ENCODE measurements around the gene MYOF. TPM values are rescaled to one million over a fixed set of nuclear protein-coding genes. Genes with fewer than 3 reads are reported as not detected.
"Not testable (repeated sequence)": the region's sequence is repeated elsewhere in the genome, so short reads cannot be mapped to it uniquely, and the experiment has no call there.

The MYOF gene
- total RNA-seq, 2 experiments from 2014 or later = 5.5 to 6.6 TPM

DNA sequence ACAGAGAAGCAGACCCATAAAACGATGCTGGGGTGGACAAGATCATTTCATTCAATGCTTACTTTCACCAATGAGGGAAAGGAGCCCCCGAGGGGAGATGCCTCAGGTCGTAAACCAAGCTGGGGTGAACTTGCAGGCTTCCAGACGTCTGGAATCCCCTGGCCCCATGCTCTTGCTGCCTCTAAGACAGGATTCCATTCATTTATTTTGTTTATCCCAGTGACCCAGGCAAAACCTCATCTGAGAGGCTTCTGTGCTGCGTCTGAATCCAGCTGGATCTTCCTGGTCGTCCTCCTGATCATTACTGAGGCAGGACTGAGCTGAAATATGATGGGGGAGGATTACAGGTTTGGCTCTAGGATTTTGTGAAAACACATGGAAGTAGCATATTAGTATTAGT is 182.9 kb downstream of the MYOF start:
- H3K36me3 Mint-ChIP-seq = no peaks in the 10 kb centered on the region
- H3K9me3 Mint-ChIP-seq (ENCODE audit: low read depth) = no peaks in the 10 kb centered on the region
- no peak overlapping the region for H3K27ac Mint-ChIP-seq
- DNase-seq = no peak
- H3K27me3 Mint-ChIP-seq = peaks cover 13% of the 10 kb centered on the region
- no peaks in the 10 kb centered on the region for H3K4me1 Mint-ChIP-seq
- CTCF ChIA-PET = no interaction called here
- ATAC-seq = no peak
- H3K4me3 Mint-ChIP-seq = no peak overlapping the region

DNA sequence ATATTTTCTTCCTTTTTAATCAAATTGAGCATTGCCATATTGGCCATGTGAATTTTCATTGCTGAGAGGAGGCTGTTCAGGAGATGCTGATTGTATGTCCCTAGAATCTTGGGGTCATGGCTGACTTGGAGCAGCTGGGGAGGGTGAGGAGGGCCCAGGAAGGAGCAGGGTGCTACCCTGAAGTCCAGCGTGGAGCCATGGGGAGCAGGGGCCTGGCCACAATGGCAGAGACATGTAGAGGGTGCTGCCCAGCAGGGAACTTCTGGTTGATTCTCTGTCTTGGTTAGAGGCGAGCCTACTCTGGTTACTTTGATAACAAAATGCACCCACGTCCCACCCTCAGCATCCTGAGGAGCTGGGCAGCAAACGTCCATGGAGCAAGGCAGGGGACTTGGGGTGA is 186.0 kb downstream of the MYOF start:
- Mint-ChIP-seq H3K27me3 (peaks cover 11% of the 10 kb centered on the region), H3K9me3 (ENCODE audit: low read depth) (no peaks in the 10 kb centered on the region), H3K4me1 (no peaks in the 10 kb centered on the region), H3K27ac (no peak overlapping the region), H3K36me3 (no peaks in the 10 kb centered on the region), H3K4me3 (no peak overlapping the region)
- DNase-seq (no peak), ATAC-seq (no peak)
- CTCF ChIA-PET = no interaction called here

DNA sequence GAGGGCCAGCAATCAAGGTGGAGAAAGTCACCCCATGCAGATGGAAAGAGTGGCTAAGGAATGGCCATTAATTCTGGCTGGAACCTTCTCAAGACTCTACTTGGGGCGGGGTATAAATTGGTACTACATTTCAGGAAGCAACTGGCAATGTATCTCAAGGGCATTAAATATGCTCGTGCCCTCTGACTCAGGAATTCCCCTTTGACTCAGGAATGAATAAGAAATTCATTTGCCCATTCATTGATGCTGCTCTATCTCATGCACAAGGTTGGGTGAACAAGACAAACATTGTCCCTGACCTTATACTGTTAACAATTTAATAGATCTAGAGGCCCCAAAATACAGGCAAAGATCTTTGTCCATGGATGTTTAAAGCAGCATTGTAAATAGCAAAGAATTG is 188.1 kb downstream of the MYOF start:
- H3K4me1 Mint-ChIP-seq = no peaks in the 10 kb centered on the region
- no peak for ATAC-seq
- H3K9me3 Mint-ChIP-seq (ENCODE audit: low read depth) = no peaks in the 10 kb centered on the region
- no peak overlapping the region for H3K27ac Mint-ChIP-seq
- no peaks in the 10 kb centered on the region for H3K36me3 Mint-ChIP-seq
- DNase-seq = no peak
- peaks cover 6% of the 10 kb centered on the region for H3K27me3 Mint-ChIP-seq
- H3K4me3 Mint-ChIP-seq = no peak overlapping the region
- CTCF ChIA-PET = no interaction called here

DNA sequence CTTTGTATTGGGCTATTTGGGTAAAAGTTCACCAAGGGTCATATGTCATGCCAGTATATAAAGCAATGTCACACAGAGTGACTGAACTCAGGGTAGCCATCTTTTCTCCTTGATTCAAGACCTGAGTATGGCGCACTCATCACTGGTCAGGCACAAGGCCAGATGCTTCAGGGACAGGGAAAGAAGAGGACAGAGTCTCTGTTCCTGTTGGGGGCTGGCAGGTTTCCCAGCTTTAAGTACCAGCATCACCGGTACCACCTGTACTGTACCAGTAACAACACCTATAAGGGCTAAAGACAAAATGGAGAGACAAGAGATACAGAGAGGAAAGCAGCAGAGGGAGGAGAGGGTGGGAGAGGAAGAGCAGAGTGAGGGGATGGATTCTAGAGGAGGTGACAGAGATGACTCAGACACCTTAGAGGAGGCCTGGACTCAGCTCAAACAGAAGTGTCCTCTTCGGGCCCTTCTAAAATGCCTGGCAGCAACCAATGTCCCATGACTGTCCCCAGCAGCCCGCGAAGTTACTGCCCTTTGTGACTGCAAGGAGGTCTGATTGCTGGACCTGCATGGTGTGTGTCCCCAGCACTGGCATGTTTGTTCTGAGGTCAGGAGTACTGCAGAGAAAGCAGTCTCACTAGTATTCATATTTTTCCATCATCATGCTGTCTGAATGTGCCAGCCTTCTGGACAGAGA is 191.3 kb downstream of the MYOF start:
- ATAC-seq (no peak), DNase-seq (no peak)
- Mint-ChIP-seq H3K9me3 (ENCODE audit: low read depth) (no peaks in the 10 kb centered on the region), H3K36me3 (no peaks in the 10 kb centered on the region), H3K27ac (no peak overlapping the region), H3K27me3 (peaks cover 5% of the 10 kb centered on the region), H3K4me1 (no peaks in the 10 kb centered on the region), H3K4me3 (no peak overlapping the region)
- CTCF ChIA-PET = interaction anchor here (0.9 to 1.6 kb wide), 5 partner anchors 62 to 326 kb away, joined by 3 to 7 read pairs (median 4); no protein-coding TSS in a partner anchor

DNA sequence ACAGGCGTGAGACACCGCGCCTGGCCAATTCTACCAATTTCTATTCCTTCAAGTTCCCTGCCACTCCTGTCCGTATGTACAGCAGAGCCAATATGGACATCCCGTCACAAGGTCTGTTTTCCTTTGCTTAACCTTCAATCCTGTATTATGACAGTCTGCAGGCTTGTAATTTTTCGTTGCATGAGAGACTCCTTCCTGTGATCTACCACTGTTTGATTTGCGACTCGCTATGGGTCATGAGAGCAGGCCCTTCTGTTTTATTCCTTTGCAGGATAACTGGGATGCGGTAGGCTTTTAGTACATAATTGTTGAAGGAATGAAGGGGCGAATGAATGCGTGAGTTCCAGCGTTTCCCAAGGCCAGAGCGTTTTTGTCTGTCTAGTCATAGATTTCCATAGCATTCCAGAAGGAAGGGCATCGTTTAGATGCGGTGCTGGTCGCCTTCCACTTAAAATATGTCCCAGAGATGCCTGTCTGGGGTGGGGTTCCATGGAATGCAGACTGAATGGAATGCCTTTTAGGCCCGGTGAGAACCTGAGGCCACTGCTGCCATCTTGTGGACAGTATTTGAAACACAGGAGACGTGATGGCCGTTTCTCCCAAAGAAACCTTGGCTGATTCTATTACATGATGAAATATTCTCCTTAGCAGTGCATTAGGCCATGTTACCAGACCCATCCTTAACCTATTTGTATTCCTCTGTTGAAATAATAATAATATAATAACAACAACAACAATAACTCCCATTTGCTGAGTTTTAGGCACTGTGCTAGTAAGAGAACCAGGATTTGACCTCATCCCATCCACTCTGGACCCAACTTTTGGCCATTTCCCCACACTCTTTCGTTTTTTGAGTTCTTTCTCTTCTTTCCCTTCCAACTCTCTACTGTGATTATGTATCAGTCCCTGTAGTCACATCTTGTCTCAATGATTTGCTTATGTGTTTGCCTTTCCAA is 193.2 kb downstream of the MYOF start:
- Mint-ChIP-seq H3K36me3 (no peaks in the 10 kb centered on the region), H3K4me3 (no peak overlapping the region), H3K27me3 (peaks cover 5% of the 10 kb centered on the region), H3K9me3 (ENCODE audit: low read depth) (no peaks in the 10 kb centered on the region), H3K27ac (no peak overlapping the region), H3K4me1 (no peaks in the 10 kb centered on the region)
- CTCF ChIA-PET = interaction anchor here (1.4 to 1.5 kb wide), 2 partner anchors 64 to 173 kb away, joined by 4 to 7 read pairs; no protein-coding TSS in a partner anchor
- peak; percentile 56 for DNase-seq
- ATAC-seq = no peak

DNA sequence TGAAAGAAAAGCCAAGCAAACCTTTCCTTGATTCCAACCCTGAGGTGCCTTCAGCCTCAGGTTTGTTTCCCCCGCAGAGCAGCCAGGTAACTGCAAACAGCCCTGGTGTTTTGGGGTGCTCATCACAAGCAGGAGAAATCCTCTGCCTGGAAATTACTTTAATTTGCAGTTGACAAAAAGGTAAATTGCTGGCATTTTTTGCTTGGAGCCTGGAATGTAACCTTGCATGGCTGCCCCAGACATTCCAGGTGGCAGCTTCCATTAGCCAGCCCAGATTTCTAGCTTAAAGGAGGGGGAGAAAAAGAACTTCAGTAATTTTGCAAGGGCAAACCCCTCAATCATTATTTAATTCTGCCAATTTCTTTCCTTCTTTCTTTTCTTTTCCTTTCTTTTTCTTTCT is 194.4 kb downstream of the MYOF start:
- Mint-ChIP-seq H3K9me3 (ENCODE audit: low read depth) (no peaks in the 10 kb centered on the region), H3K36me3 (no peaks in the 10 kb centered on the region), H3K4me3 (no peak overlapping the region), H3K27me3 (peaks cover 5% of the 10 kb centered on the region), H3K27ac (no peak overlapping the region), H3K4me1 (no peaks in the 10 kb centered on the region)
- CTCF ChIA-PET = interaction anchor here (0.6 kb wide), 1 partner anchor 699 kb away, joined by 3 read pairs; no protein-coding TSS in a partner anchor
- no peak for ATAC-seq
- no peak for DNase-seq

DNA sequence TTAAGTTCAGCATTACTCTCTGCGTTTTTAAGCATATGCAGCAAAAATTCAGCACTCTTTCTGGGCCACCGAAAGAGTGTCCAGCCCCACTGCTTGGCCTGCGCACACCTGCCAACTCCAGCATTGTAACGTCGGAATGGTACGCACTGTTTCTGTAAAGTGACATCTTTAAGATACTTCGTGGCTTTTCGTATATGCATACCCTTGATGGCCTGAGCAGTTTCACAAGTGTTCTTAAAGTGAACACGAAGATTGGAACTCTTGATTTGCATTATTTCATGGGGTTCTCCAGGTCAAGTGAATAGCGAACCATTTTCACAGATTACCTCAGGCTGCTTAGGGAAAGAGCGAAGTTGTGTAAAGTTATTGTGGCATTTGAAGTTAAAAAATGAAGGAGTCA is 197.9 kb downstream of the MYOF start:
- DNase-seq; H3K27me3 Mint-ChIP-seq; H3K27ac Mint-ChIP-seq; H3K9me3 Mint-ChIP-seq (ENCODE audit: low read depth); H3K4me1 Mint-ChIP-seq; H3K36me3 Mint-ChIP-seq; ATAC-seq; H3K4me3 Mint-ChIP-seq; CTCF ChIA-PET: not testable (repeated sequence)

DNA sequence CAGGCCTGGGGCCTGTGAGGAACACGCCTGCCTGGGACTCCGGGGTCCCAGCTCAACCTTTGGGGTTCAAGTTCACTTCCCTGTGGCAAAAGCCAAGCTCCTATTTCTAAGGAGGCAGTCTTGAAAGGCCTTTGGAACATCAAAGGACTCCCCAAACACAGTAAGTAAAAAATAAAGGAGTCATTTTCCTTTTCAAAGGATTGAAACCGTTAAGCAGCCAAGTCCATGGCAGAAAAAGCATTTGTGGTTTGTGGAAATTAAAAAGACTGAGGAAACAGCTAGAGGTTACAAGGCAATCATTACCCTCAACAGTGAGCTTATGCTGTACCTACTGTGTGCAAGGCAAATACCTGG is 200.8 kb downstream of the MYOF start:
- Mint-ChIP-seq H3K27me3 (no peaks in the 10 kb centered on the region), H3K36me3 (no peaks in the 10 kb centered on the region), H3K9me3 (ENCODE audit: low read depth) (no peaks in the 10 kb centered on the region), H3K27ac (no peak overlapping the region), H3K4me1 (no peaks in the 10 kb centered on the region), H3K4me3 (no peak overlapping the region)
- CTCF ChIA-PET = interaction anchor here (0.7 kb wide), 1 partner anchor 465 kb away, joined by 3 read pairs; no protein-coding TSS in a partner anchor
- DNase-seq (no peak), ATAC-seq (no peak)

DNA sequence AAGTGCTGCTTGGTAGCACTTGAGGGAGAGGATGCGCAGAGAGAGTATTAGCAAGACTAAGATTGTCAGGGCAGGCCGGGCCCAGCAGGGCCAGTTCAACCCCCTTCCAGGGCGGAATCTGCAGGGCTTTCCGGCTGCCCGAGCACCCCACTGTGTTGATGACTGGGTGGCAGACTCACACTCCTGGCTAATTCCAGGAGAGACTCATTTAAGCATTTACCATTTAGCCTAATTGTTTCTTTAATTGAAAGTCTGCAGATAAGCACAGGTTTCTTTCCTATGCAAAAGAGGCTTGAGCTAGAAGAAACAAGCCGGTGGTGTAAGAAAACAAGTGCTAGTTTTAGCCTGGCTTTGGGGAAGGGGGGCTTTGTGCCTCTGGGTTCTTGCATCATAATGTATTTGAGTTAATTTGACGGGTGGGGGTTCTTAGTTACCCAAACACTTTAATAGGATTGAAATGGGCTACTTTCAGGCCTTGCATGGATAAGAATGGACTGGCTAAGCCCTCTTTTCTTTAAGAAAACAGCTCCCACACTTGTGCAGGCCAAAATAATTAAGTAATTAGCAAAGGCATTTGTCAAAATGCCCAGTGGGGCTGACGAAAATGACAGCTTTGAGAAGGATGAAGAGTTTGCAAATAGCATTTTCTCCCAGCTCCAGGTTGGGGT is 201.3 kb downstream of the MYOF start:
- DNase-seq (no peak), ATAC-seq (no peak)
- no peak overlapping the region for H3K4me3 Mint-ChIP-seq
- H3K27me3 Mint-ChIP-seq = no peaks in the 10 kb centered on the region
- H3K36me3 Mint-ChIP-seq = no peaks in the 10 kb centered on the region
- H3K4me1 Mint-ChIP-seq = no peaks in the 10 kb centered on the region
- no peak overlapping the region for H3K27ac Mint-ChIP-seq
- no peaks in the 10 kb centered on the region for H3K9me3 Mint-ChIP-seq (ENCODE audit: low read depth)
- CTCF ChIA-PET = interaction anchor here (0.7 kb wide), 1 partner anchor 465 kb away, joined by 3 read pairs; no protein-coding TSS in a partner anchor

DNA sequence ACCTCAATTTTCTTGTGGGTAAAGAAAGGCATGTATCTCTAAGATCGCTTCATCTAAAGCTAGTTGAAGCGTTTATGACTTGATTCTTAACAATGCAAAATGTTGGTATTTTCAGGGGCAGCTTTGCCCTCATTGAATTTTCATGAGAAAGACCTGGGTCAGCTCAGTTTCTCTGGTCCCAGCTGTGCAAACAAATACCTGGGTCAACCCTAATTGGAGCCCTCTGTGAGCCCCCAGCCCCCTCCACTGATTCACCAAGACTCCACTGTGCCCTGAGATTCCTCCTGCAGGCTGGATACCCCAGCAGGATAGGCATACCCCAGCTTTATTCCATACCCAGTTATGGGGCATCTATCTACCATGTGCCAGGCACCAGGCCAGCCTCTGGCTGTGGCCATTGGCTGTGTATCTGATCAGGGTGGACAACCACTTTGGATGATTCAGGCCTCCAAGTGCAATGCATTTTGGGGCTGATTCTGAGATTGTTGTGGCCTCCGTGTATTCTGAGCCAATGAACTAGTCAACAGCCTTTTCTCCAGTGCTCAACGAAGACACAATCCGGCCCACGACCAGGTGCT is 201.9 kb downstream of the MYOF start:
- no peaks in the 10 kb centered on the region for H3K4me1 Mint-ChIP-seq
- CTCF ChIA-PET = no interaction called here

DNA sequence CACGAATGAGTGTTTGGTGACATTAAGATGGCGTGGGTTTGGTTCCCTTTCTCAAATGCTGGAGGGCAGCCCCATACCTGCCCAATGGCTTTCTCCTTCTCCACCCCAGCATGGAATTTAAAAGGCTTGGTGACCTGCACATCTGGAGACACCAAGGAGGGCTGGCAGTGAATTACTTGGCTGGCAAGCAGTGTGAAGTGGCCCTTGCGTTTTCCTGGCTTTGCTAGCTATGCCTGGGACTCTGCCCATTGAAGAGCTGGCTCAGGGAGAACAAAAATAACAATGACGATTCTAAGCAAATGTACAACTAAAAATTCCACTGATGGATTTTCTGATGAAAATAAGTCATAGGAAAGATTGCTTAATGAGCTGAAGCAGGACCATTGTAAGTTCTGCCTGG is 204.8 kb downstream of the MYOF start:
- Mint-ChIP-seq H3K9me3 (ENCODE audit: low read depth) (no peaks in the 10 kb centered on the region), H3K27me3 (peaks cover 5% of the 10 kb centered on the region)
- CTCF ChIA-PET = no interaction called here

More for the DNA sequence above, 201.9 kb downstream of the MYOF start:
- Mint-ChIP-seq H3K36me3 (no peaks in the 10 kb centered on the region), H3K9me3 (ENCODE audit: low read depth) (no peaks in the 10 kb centered on the region), H3K27me3 (peaks cover 3% of the 10 kb centered on the region), H3K27ac (no peak overlapping the region), H3K4me3 (no peak overlapping the region)
- DNase-seq = no peak
- ATAC-seq = no peak

DNA sequence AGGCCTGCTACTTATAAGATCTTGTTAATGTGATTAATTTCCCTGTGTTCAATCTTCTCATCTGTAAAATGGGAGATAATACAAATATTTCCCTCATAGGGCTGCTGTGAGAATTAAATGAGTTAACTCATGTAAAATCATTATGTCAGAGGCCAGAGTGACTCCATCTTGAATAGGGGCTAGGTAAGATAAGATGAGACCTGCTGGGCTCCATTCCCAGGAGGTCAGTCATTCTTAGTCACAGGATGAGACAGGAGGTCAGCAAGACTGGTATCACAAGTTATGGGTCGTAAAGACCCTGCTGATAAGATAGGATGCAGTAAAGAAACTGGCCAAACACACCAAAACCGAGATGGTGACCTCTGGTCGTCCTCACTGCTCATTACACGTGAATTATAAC is 207.7 kb downstream of the MYOF start:
- Mint-ChIP-seq H3K4me3 (no peak overlapping the region), H3K4me1 (no peaks in the 10 kb centered on the region), H3K9me3 (ENCODE audit: low read depth) (peaks cover 2% of the 10 kb centered on the region), H3K36me3 (no peaks in the 10 kb centered on the region), H3K27ac (no peak overlapping the region), H3K27me3 (peaks cover 5% of the 10 kb centered on the region)
- ATAC-seq (no peak), DNase-seq (no peak)
- CTCF ChIA-PET = no interaction called here

More for the DNA sequence above, 204.8 kb downstream of the MYOF start:
- no peaks in the 10 kb centered on the region for H3K36me3 Mint-ChIP-seq
- no peak for DNase-seq
- H3K4me3 Mint-ChIP-seq = no peak overlapping the region
- no peak overlapping the region for H3K27ac Mint-ChIP-seq
- no peak for ATAC-seq
- no peaks in the 10 kb centered on the region for H3K4me1 Mint-ChIP-seq

Measured in activated CD8-positive, alpha-beta memory T cell treated with anti-CD3 and anti-CD28 coated beads, Interleukin-2, amount 10 ng/mL, durations not matched to agents 7 days and 5 days (primary cell).